Activated naive CD8-positive, alpha-beta T cell treated with anti-CD3 and anti-CD28 coated beads, Interleukin-2, amount 10 ng/mL, durations not matched to agents 7 days and 5 days (primary cell): ENCODE results near the gene HPS4. TPM values are rescaled to one million over a fixed set of nuclear protein-coding genes. Genes with fewer than 3 reads are reported as not detected.
A peak's percentile ranks its signal among the peaks of the same experiment; 100 is the strongest.
"Not testable (repeated sequence)": the region's sequence is repeated elsewhere in the genome, so short reads cannot be mapped to it uniquely, and the experiment has no call there.

Experiments used
- ATAC-seq: fragments of 150-1000 bp; cut with Tn5 transposase; one replicate; pipeline ENCODE4 v1.10.0; 2021; ENCODE audit warnings: low read depth, moderate library complexity
- POLR2A ChIA-PET: fragments of 350-600 bp; sonication (Branson Sonifier 250); formaldehyde crosslinking; loops from one replicate; lab custom pipeline; 2021; ENCODE audit warnings: antibody characterized with exemption; lab: Charles Lee
- DNase-seq: peaks from one replicate; pipeline ENCODE4 v3.0.0; 2021
- H3K27ac Mint-ChIP-seq: one replicate; pipeline ENCODE4 v1.8.0; 2022; ENCODE audit warnings: mild to moderate bottlenecking, mixed read lengths
- H3K27me3 Mint-ChIP-seq: one replicate; pipeline ENCODE4 v1.8.0; 2022; ENCODE audit warnings: mild to moderate bottlenecking, moderate library complexity, mixed read lengths
- H3K36me3 Mint-ChIP-seq: one replicate; pipeline ENCODE4 v1.8.0; 2021; ENCODE audit warnings: mild to moderate bottlenecking, mixed read lengths
- H3K4me1 Mint-ChIP-seq: one replicate; pipeline ENCODE4 v1.8.0; 2021; ENCODE audit warnings: mixed read lengths
- H3K4me3 Mint-ChIP-seq: one replicate; pipeline ENCODE4 v1.8.0; 2022; ENCODE audit warnings: mild to moderate bottlenecking, moderate library complexity, mixed read lengths
- H3K9me3 Mint-ChIP-seq: one replicate; pipeline ENCODE4 v1.8.0; 2021; ENCODE audit warnings: mixed read lengths
- total RNA-seq, 2 experiments: library from RNA; stranded (reverse); gene quantifications; one replicate each; pipeline ENCODE4 v1.2.3, GENCODE V29; 2021

Gene HPS4
- 10 to 100 TPM; 42.6 to 48.2 TPM for total RNA-seq

- no peaks in the 10 kb centered on the region for H3K27me3 Mint-ChIP-seq
- H3K4me1 Mint-ChIP-seq, result peaks cover 52% of the 10 kb centered on the region
- ATAC-seq, result peak; percentile 74
- H3K27ac Mint-ChIP-seq, result peak within 1 kb of the TSS; percentile 88
- H3K4me3 Mint-ChIP-seq, result peak within 1 kb of the TSS; percentile 86
- peak; percentile 99 for DNase-seq
- POLR2A ChIA-PET, result interaction anchor here (0.6 to 2.3 kb wide), 27 partner anchors 8 to 189 kb away, joined by 3 to 24 read pairs (median 4); partner anchors contain the start of genes MIAT and TFIP11
- peaks cover 13% of the 10 kb centered on the region for H3K36me3 Mint-ChIP-seq
- H3K9me3 Mint-ChIP-seq, result no peaks in the 10 kb centered on the region
Measured at GRCh38 chr22:26483439-26484359, at the start of gene HPS4, which contains the start of gene SRRD. TSS of gene HPS4 (minus strand) at chr22:26483783. CDS start at chr22:26481762, 2,021 bp downstream. TSS of gene SRRD (plus strand) at chr22:26483877. CDS start at chr22:26483891, 14 bp downstream.

- POLR2A ChIA-PET, result no interaction called here
- no peaks in the 10 kb centered on the region for H3K27me3 Mint-ChIP-seq
- H3K36me3 Mint-ChIP-seq, result peaks cover 22% of the 10 kb centered on the region
- ATAC-seq (no peak), DNase-seq (no peak)
- H3K27ac Mint-ChIP-seq, result no peak overlapping the region
- H3K4me3 Mint-ChIP-seq, result no peak overlapping the region
- no peaks in the 10 kb centered on the region for H3K9me3 Mint-ChIP-seq
- peaks cover 3% of the 10 kb centered on the region for H3K4me1 Mint-ChIP-seq
Measured at GRCh38 chr22:26529345-26529744, 45.8 kb upstream of the HPS4 start.

- H3K27me3 Mint-ChIP-seq, POLR2A ChIA-PET, H3K9me3 Mint-ChIP-seq, H3K27ac Mint-ChIP-seq, H3K4me1 Mint-ChIP-seq, H3K4me3 Mint-ChIP-seq, DNase-seq, ATAC-seq: not testable (repeated sequence)
- peaks cover 22% of the 10 kb centered on the region for H3K36me3 Mint-ChIP-seq
Measured at GRCh38 chr22:26528518-26528917, 44.9 kb upstream of the HPS4 start.

- no peak for ATAC-seq
Measured at GRCh38 chr22:26527574-26528465, 44.2 kb upstream of the HPS4 start.

GRCh38 chr22:26527167-26527566 lies 43.6 kb upstream of the HPS4 start:
- Mint-ChIP-seq H3K36me3 (peaks cover 22% of the 10 kb centered on the region), H3K9me3 (no peaks in the 10 kb centered on the region), H3K27ac (peak overlapping the region; percentile 56), H3K27me3 (no peaks in the 10 kb centered on the region), H3K4me1 (peaks cover 3% of the 10 kb centered on the region), H3K4me3 (no peak overlapping the region)
- POLR2A ChIA-PET, result no interaction called here
- ATAC-seq (no peak), DNase-seq (no peak)

More at GRCh38 chr22:26527574-26528465, 44.2 kb upstream of the HPS4 start:
- DNase-seq, result no peak
- H3K27me3 Mint-ChIP-seq, result no peaks in the 10 kb centered on the region
- POLR2A ChIA-PET, result no interaction called here
- no peak overlapping the region for H3K27ac Mint-ChIP-seq
- no peak overlapping the region for H3K4me3 Mint-ChIP-seq
- H3K9me3 Mint-ChIP-seq, result no peaks in the 10 kb centered on the region
- peaks cover 3% of the 10 kb centered on the region for H3K4me1 Mint-ChIP-seq
- H3K36me3 Mint-ChIP-seq, result peaks cover 22% of the 10 kb centered on the region

GRCh38 chr22:26525946-26526564 lies 42.5 kb upstream of the HPS4 start:
- POLR2A ChIA-PET, result no interaction called here
- ATAC-seq, result no peak
- DNase-seq, result no peak
- Mint-ChIP-seq H3K4me1 (peaks cover 3% of the 10 kb centered on the region), H3K9me3 (no peaks in the 10 kb centered on the region), H3K36me3 (peaks cover 20% of the 10 kb centered on the region), H3K27me3 (no peaks in the 10 kb centered on the region), H3K27ac (no peak overlapping the region), H3K4me3 (no peak overlapping the region)

GRCh38 chr22:26524870-26525269 lies 41.3 kb upstream of the HPS4 start:
- ATAC-seq (no peak), DNase-seq (no peak)
- Mint-ChIP-seq H3K4me1 (peaks cover 2% of the 10 kb centered on the region), H3K36me3 (peaks cover 16% of the 10 kb centered on the region), H3K9me3 (no peaks in the 10 kb centered on the region), H3K27me3 (no peaks in the 10 kb centered on the region), H3K4me3 (no peak overlapping the region), H3K27ac (no peak overlapping the region)
- POLR2A ChIA-PET, result no interaction called here

- H3K36me3 Mint-ChIP-seq, result peaks cover 14% of the 10 kb centered on the region
- no peaks in the 10 kb centered on the region for H3K27me3 Mint-ChIP-seq
- H3K27ac Mint-ChIP-seq, result no peak overlapping the region
- POLR2A ChIA-PET, result no interaction called here
- DNase-seq (no peak), ATAC-seq (no peak)
- H3K9me3 Mint-ChIP-seq, result no peaks in the 10 kb centered on the region
- H3K4me3 Mint-ChIP-seq, result no peak overlapping the region
- peaks cover 1% of the 10 kb centered on the region for H3K4me1 Mint-ChIP-seq
Measured at GRCh38 chr22:26522592-26522991, 39.0 kb upstream of the HPS4 start.

- ATAC-seq, result no peak
- Mint-ChIP-seq H3K36me3 (peaks cover 11% of the 10 kb centered on the region), H3K27me3 (no peaks in the 10 kb centered on the region), H3K4me3 (no peak overlapping the region), H3K27ac (no peak overlapping the region), H3K4me1 (no peaks in the 10 kb centered on the region), H3K9me3 (no peaks in the 10 kb centered on the region)
- POLR2A ChIA-PET, result no interaction called here
- no peak for DNase-seq
Measured at GRCh38 chr22:26522012-26522411, 38.4 kb upstream of the HPS4 start.

GRCh38 chr22:26517429-26517828 lies 33.8 kb upstream of the HPS4 start:
- Mint-ChIP-seq H3K4me1 (peaks cover 16% of the 10 kb centered on the region), H3K27ac (no peak overlapping the region), H3K4me3 (no peak overlapping the region), H3K27me3 (no peaks in the 10 kb centered on the region), H3K36me3 (no peaks in the 10 kb centered on the region), H3K9me3 (no peaks in the 10 kb centered on the region)
- POLR2A ChIA-PET, result interaction anchor here (1.2 kb wide), 1 partner anchor 29 kb away, joined by 3 read pairs; no protein-coding TSS in a partner anchor
- DNase-seq (no peak), ATAC-seq (no peak)

GRCh38 chr22:26516503-26516902 lies 32.9 kb upstream of the HPS4 start:
- POLR2A ChIA-PET, result interaction anchor here (1.1 kb wide), 1 partner anchor 33 kb away, joined by 3 read pairs; the partner anchor contains the start of genes HPS4 and SRRD
- Mint-ChIP-seq H3K4me1 (peaks cover 19% of the 10 kb centered on the region), H3K4me3 (no peak overlapping the region), H3K36me3 (peaks cover 2% of the 10 kb centered on the region), H3K27me3 (no peaks in the 10 kb centered on the region), H3K27ac (no peak overlapping the region), H3K9me3 (no peaks in the 10 kb centered on the region)
- no peak for ATAC-seq
- peak; percentile 4 for DNase-seq

- DNase-seq, result no peak
- POLR2A ChIA-PET, result interaction anchor here (1.1 kb wide), 1 partner anchor 33 kb away, joined by 3 read pairs; the partner anchor contains the start of genes HPS4 and SRRD
- Mint-ChIP-seq H3K27ac (no peak overlapping the region), H3K36me3 (peaks cover 3% of the 10 kb centered on the region), H3K27me3 (no peaks in the 10 kb centered on the region), H3K9me3 (no peaks in the 10 kb centered on the region), H3K4me3 (no peak overlapping the region), H3K4me1 (peaks cover 23% of the 10 kb centered on the region)
- ATAC-seq, result no peak
Measured at GRCh38 chr22:26515931-26516330, 32.3 kb upstream of the HPS4 start.
